ENCODE results near the gene MBNL2.

MBNL2 gene

DNA sequence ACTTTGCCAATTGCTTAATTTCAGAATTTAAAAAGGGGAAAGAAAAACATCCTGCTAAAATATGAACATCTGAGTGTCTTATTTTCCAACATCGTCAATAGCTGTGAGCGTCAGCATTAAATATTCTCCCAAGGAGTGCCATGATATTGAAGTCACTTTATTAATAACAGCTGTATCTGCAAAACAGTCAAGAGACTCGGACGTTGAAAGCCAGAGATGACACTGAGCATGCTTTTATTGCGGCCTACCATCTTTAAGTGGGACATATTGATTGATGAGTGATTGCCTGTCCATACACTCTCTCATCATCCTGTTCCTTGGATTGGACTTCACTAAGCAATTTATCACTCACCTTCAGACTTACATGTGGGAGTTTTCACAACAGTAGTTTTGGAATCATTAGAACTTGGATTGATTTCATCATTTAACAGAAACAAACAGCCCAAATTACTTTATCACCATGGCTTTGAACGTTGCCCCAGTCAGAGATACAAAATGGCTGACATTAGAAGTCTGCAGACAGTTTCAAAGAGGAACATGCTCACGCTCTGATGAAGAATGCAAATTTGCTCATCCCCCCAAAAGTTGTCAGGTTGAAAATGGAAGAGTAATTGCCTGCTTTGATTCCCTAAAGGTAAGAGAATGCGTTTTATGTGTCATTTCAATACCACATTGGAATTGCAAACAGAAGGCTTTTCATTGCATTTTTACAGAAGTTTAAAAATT is 53.8 kb downstream of the MBNL2 start:
- no peak for DNase-seq

DNA sequence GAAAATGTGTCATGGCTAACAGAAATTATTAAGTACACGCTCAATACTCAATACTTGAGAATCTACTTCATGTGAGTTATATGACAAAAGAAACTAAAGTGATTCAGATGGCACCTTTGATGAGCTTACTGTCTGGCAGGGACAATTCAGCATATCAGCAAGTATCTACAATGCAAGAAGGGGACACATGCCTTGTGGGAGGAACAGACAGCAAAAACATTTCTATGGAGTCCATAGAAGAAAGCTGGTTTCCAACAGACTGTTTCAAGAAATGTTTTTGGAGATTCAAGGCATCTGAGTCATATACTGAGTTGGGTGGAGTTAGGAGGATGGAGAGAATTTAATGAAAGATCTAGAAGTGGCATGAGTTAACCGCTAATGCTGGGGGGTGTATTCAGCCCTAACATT is 54.7 kb downstream of the MBNL2 start:
- no peak for DNase-seq

GRCh38 chr13:97278435-97279411 is 56.6 kb downstream of the MBNL2 start:
- no peak for DNase-seq

DNA sequence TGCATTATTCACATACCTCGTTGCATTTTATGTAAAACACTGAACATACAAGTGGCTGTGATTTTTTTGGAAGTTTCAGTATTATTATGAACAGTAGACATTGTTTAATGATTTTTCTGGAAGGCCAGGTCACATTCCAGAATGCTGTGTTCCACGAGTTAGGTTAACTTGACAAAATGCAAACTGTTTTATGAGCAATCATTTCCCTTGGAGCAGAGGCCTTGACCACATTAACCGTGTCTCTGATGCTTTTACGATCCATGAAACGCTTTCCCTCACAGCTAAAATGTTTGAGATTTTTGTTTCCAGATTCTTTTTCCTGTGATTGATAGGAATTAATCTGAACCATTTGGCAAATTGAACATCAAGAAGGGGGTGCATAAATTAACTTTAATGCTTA is 57.8 kb downstream of the MBNL2 start:
- no peak for DNase-seq

- DNase-seq: no peak
Observed at GRCh38 chr13:97280478-97280877, 58.3 kb downstream of the MBNL2 start.

DNA sequence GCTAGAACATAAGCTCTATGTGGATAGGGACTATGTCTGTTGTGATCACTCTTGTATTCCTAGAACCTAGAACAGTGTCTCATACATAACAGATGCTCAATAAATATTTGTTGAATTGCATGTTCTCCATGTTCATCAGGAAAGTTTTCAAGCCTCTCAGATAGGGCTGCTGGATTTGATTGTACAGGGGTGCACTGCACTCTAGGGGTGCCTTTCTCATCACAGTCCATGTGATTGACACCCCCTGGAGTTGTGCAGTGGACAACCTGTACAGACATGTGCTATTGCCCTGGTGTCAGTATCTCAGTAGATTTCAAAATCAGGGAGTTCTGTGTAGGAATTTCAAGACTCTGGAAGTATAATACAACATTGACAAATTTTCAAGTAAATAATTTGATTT is 58.9 kb downstream of the MBNL2 start:
- no peak for DNase-seq

DNA sequence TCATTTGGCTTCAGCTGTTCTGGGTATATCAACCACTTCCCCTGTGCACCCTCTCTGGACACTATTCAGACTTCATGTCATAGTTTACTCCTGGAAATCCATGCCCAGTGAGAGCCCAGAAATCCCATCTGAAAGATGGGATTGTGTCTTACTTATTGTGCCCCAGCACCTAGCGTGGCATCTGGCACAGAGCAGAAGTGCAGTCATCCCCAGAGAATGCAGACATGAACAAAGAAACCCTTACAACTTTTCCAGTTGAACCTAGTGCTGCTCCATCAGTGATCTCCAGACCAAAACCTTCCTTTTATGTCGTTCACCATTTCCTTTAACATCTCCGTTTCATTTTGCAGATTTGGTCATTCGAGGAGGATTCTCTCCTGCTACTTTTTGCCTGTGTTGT is 60.6 kb downstream of the MBNL2 start:
- no peak for DNase-seq

GRCh38 chr13:97283888-97284287 is 61.8 kb downstream of the MBNL2 start:
- DNase-seq: no peak

DNA sequence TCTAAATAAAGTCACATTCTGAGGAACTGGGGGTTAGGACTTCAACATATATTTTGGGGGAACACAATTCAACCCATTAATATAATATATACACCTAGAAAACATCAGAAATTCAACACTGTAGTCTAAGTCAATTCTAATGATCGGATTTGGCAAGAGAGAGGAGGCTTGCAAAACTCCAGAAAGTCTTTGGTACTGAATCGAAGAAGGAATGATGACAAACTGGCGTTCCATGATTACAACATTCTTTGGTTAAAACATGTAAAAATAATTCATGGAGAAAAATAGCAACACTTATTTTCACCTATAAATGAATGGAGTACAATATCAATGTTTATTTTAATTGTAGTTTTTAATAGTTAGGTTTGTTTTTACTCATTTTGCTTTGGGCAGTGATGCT is 62.4 kb downstream of the MBNL2 start:
- no peak for DNase-seq

GRCh38 chr13:97285221-97285955 is 63.3 kb downstream of the MBNL2 start:
- no peak for DNase-seq

DNA sequence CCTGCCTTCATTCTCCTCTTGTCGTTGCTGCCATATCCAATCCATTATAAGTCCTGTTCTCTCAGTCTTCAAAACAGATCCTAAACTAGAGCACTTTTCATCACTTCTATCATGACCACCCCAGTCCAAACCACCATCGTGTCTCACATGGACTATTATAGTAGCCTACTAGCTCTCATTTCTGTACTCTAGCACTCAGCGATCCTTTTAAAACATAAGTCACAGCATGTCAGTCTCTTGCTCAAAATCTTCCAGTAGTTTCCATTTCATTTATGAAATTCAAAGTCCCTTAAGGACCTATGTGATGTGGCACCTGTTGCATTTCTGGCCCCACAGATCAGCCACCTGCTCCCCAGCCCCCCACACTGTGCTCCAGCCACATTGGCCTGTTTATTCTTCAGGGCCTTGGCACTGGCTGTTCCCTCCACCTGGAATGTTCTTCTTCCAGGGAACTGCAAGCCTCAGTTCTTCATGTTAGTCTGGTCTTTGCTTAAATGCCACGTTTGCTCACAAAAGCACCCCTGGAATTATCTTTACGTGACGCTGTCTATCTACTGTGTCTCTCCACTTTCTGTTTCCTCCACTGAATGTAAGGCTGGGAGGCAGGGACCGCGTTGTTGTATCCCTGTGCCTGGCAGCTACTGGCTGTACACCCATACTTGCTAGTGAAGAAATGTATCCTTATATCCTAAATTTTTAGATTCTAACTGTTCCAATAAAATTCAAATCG is 64.3 kb downstream of the MBNL2 start:
- DNase-seq: no peak

- no peak for DNase-seq
Observed at GRCh38 chr13:97287047-97287383, 64.9 kb downstream of the MBNL2 start.

- DNase-seq: no peak
Observed at GRCh38 chr13:97288486-97288900, 66.4 kb downstream of the MBNL2 start.

DNA sequence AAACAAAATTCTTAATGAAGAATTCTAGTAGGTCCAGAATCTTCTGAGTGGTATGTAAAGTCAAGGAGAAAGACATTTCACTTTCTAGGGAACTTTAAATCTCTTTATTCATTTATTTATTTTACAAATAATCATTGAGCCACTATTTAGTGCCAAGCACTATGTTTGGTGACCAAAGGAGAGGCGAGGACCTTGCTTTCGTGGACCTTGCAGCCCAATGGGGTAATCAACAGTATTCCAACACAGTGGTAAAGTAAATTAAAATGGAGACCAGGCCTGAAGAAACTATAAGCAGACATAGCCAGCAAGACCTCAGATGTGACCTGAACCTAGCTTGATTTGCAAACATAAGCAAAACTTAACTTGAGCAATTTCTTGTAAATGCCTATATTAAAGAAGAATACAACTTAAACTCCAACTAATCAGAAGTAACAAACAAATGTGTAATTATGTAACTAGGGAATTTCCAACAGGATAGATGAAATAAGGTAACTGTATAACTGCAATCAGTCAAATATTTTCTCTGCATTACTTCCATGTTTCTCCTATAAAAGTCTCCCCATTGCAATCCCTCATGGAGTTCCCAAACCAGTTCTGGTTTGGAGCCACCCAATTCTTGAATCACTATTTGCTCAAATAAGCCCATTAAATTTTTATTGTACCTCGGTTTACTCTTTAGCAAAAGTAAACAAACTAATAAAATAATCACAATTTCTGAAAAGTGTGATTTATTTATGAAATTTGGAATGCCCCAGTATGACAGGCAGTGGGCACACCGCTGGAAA is 67.6 kb downstream of the MBNL2 start:
- no peak for DNase-seq

DNA sequence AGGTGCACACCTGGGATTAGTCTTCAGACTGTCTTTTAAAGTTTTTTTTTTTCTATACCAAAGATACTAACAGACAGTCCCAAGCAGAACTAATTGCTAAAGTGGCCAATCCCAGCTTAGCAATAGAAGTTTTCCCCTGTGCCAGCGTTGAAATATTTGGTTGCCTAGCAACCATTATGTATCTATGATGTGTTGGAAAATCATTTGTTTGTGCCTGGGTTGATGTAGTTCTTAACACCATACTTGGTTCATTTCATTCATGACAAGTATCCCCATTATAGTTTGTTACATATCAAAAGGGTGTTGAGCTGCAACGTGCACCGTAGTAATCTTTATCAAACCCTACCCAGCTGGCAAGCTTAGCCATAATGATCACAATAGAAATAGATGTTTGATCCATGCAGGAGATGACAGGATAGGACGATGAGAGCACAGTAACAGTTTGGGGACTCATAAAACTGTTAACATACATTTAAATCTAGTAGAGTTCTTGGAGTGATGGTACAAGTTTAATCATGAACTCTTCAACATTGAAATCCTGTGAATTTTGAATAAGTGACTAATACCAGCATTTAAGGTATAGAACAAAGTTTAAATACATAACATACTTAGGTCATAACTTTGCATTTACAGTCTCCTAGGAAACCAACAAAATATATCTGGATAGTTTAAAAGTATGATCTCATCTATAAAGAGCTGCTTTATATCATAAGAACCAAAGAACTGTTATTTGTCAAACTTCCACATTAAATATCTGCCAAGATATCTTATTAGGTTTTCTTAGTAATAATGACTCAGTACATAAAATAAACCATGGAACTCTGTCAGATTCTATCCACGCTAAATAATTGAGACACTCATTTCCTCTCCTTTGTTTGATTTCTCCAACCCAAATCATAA is 73.4 kb downstream of the MBNL2 start:
- DNase-seq: no peak

- DNase-seq: no peak
Observed at GRCh38 chr13:97296740-97297139, 74.6 kb downstream of the MBNL2 start.

DNA sequence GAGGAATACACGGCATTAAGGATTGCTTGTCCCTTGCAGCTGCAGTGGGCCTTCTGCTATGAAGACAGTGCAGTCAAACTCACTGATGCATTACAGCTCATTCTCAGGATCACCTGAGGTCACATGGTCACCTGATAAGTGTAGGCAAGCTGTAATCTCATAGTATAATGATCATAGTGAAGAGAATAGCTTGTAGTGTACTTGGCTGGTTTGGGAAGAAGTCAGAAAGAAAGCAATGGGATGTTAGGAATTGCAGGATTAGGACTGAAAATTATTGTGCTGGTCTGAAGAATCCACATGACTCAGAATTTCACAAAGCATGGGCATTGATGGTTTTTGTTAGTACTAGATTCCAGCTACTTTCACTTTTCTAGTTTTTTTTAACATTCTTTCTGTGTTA is 76.7 kb downstream of the MBNL2 start:
- no peak for DNase-seq

- DNase-seq: no peak
Observed at GRCh38 chr13:97300871-97301270, 78.7 kb downstream of the MBNL2 start.

GRCh38 chr13:97301382-97302095 is 79.4 kb downstream of the MBNL2 start:
- no peak for DNase-seq

GRCh38 chr13:97302611-97303010 is 80.5 kb downstream of the MBNL2 start:
- DNase-seq: no peak

Data from CD4-positive, alpha-beta T cell treated with Interferon alpha-2 for 1 hour (primary cell).